Testis (tissue), 2 donors: Measurements from ENCODE around the gene LARP1B.

Experiments used
- POLR2A ChIP-seq: fragments of 450-650 bp; IDR thresholded peaks from one replicate; pipeline ENCODE4 v1.6.1; 2017; ENCODE audit warnings: antibody characterized with exemption, mild to moderate bottlenecking, moderate library complexity
- TF ChIP-seq, protein P1 (sequence below), 3 experiments: fragments of 450-650 bp in 2 of 3; fragments of 200-600 bp in 1 of 3; sonication (generic) in 1 of 3; IDR thresholded peaks; one replicate each; pipeline ENCODE4 v1.5.1; 2016 to 2019; ENCODE audit warnings: antibody characterized with exemption in 3 of 3, mild to moderate bottlenecking in 2 of 3, moderate library complexity in 1 of 3

DNA sequence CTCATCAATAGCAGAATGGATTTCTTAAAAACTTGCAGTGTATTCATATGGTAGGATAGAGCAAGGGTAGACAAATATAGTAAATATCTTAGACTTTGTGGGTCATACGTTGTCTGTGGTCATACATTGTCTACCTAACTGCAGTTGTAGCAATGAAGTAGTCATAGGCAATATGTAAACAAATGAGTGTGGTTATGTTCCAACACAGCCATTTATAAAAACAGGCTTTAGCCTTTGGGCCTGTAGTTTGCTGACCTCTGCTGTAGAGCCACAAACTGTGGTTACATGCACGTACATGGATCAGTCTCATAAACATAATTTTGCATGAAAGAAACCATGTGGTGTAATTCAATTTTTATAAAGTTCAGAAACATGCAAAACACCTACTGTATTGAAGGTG lies 98.9 kb downstream of the LARP1B start:
- TF ChIP-seq, protein P1, sequence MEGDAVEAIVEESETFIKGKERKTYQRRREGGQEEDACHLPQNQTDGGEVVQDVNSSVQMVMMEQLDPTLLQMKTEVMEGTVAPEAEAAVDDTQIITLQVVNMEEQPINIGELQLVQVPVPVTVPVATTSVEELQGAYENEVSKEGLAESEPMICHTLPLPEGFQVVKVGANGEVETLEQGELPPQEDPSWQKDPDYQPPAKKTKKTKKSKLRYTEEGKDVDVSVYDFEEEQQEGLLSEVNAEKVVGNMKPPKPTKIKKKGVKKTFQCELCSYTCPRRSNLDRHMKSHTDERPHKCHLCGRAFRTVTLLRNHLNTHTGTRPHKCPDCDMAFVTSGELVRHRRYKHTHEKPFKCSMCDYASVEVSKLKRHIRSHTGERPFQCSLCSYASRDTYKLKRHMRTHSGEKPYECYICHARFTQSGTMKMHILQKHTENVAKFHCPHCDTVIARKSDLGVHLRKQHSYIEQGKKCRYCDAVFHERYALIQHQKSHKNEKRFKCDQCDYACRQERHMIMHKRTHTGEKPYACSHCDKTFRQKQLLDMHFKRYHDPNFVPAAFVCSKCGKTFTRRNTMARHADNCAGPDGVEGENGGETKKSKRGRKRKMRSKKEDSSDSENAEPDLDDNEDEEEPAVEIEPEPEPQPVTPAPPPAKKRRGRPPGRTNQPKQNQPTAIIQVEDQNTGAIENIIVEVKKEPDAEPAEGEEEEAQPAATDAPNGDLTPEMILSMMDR (IDR thresholded peaks at IDR 0.05) = no peak
- no peak for TF ChIP-seq POLR2A
